SK-N-SH (cell line): ENCODE measurements around the gene DPF3. TPM values are rescaled to one million over a fixed set of nuclear protein-coding genes. Genes with fewer than 3 reads are reported as not detected.

Source experiments
- CTCF ChIA-PET: fragments of 300-600, 350-600 bp; formaldehyde crosslinking; extraction: SDS; loops from one replicate; lab custom pipeline; 2021; lab: Yijun Ruan, JAX
- POLR2A ChIA-PET: fragments of 350-600 bp; sonication (Branson Sonifier 250); formaldehyde crosslinking; extraction: SDS; loops from one replicate; lab custom pipeline; 2020; ENCODE audit warnings: antibody characterized with exemption, inconsistent platforms; lab: Yijun Ruan, JAX
- DNase-seq: peaks from one replicate; pipeline ENCODE4 v3.0.0; 2012
- H2AFZ ChIP-seq: fragments of 200-600 bp; sonication (generic); 2 replicates; pipeline ENCODE4 v1.8.1; 2016; ENCODE audit warnings: antibody characterized with exemption, mild to moderate bottlenecking, low read depth
- H3F3A ChIP-seq: fragments of 200-600 bp; sonication (generic); replicated peaks from 2 replicates; pipeline ENCODE3; 2016; ENCODE audit warnings: antibody characterized with exemption, mild to moderate bottlenecking; ENCODE audit not compliant: insufficient read depth
- H3K27ac ChIP-seq, 2 experiments: fragments of 200-500 bp in 1 of 2; fragments of 200-600 bp in 1 of 2; sonication (Bioruptor generic) in 1 of 2; sonication (generic), shearing (Covaris generic) in 1 of 2; 2 replicates each; pipeline versions ENCODE4 v1.5.1 to v1.6.1; 2014 to 2016; ENCODE audit warnings: low read depth in 2 of 2, inconsistent platforms in 1 of 2, low read length in 1 of 2, mild to moderate bottlenecking in 1 of 2, mixed read lengths in 1 of 2
- H3K27me3 ChIP-seq: fragments of 200-600 bp; sonication (generic), shearing (Covaris generic); 2 replicates; pipeline ENCODE4 v1.6.1; 2016; ENCODE audit warnings: mixed run types; ENCODE audit not compliant: insufficient read depth
- H3K36me3 ChIP-seq, 2 experiments: fragments of 200-500 bp in 1 of 2; fragments of 200-600 bp in 1 of 2; sonication (Bioruptor generic) in 1 of 2; sonication (generic) in 1 of 2; replicated peaks in 1 of 2; 2 replicates each; pipeline versions ENCODE3 to v1.5.1; 2014 to 2016; ENCODE audit warnings: low read length in 1 of 2, mild to moderate bottlenecking in 1 of 2; ENCODE audit not compliant: insufficient read depth in 2 of 2, control insufficient read depth in 1 of 2
- H3K4me1 ChIP-seq, 2 experiments: fragments of 200-500 bp in 1 of 2; fragments of 200-600 bp in 1 of 2; sonication (Bioruptor generic) in 1 of 2; sonication (generic), shearing (Covaris generic) in 1 of 2; 2 replicates each; pipeline versions ENCODE4 v1.5.1 to v1.6.1; 2014 to 2016; ENCODE audit warnings: low read depth in 1 of 2, low read length in 1 of 2, mixed run types in 1 of 2; ENCODE audit not compliant: insufficient read depth in 2 of 2, control insufficient read depth in 1 of 2
- H3K4me2 ChIP-seq: fragments of 200-600 bp; sonication (generic), shearing (Covaris generic); 2 replicates; pipeline ENCODE4 v1.6.1; 2017; ENCODE audit warnings: mixed run types
- H3K4me3 ChIP-seq, 2 experiments: fragments of 200-500 bp in 1 of 2; fragments of 200-600 bp in 1 of 2; sonication (Bioruptor generic) in 1 of 2; sonication (generic), shearing (Covaris generic) in 1 of 2; 2 replicates each; pipeline versions ENCODE4 v1.5.1 to v1.8.1; 2014 to 2016; ENCODE audit warnings: low read depth in 2 of 2, inconsistent platforms in 1 of 2, low read length in 1 of 2, mild to moderate bottlenecking in 1 of 2, mixed read lengths in 1 of 2, moderate library complexity in 1 of 2
- H3K79me2 ChIP-seq: fragments of 200-600 bp; sonication (generic); 2 replicates; pipeline ENCODE4 v1.8.1; 2017; ENCODE audit warnings: mild to moderate bottlenecking; ENCODE audit not compliant: insufficient read depth
- H3K9ac ChIP-seq: fragments of 200-600 bp; sonication (generic); 2 replicates; pipeline ENCODE4 v1.6.1; 2017; ENCODE audit warnings: mixed run types
- H3K9me2 ChIP-seq: fragments of 200-600 bp; sonication (generic); 2 replicates; pipeline ENCODE4 v1.6.1; 2017; ENCODE audit warnings: mixed run types
- H3K9me3 ChIP-seq: fragments of 200-600 bp; sonication (generic); 2 replicates; pipeline ENCODE4 v1.6.1; 2017; ENCODE audit warnings: mixed run types, mild to moderate bottlenecking, moderate library complexity
- H4K20me1 ChIP-seq: fragments of 200-600 bp; sonication (generic); 2 replicates; pipeline ENCODE4 v1.6.1; 2017; ENCODE audit warnings: mild to moderate bottlenecking, mixed run types; ENCODE audit not compliant: insufficient read depth
- CHD2 ChIP-seq: fragments of 150-350 bp; IDR thresholded peaks from 2 replicates; pipeline ENCODE4 v1.6.1; 2018; ENCODE audit warnings: low read length; ENCODE audit not compliant: partially characterized antibody
- CTCF ChIP-seq: fragments of 200-600 bp; sonication (generic); IDR thresholded peaks from 2 replicates; pipeline ENCODE4 v1.6.1; 2017; ENCODE audit warnings: antibody characterized with exemption, mild to moderate bottlenecking, moderate library complexity
- ELF1 ChIP-seq: IDR thresholded peaks from 2 replicates; pipeline ENCODE4 v1.4.0; 2012
- EP300 ChIP-seq, 2 experiments: IDR thresholded peaks; 2 replicates each; pipeline versions ENCODE4 v1.4.0 to v1.6.1; 2012; ENCODE audit warnings: borderline replicate concordance in 1 of 2, low read depth in 1 of 2, low read length in 1 of 2
- FOSL2 ChIP-seq: IDR thresholded peaks from 2 replicates; pipeline ENCODE4 v1.4.0; 2012; ENCODE audit warnings: low read depth, mild to moderate bottlenecking, moderate library complexity, borderline replicate concordance
- FOXM1 ChIP-seq: IDR thresholded peaks from 2 replicates; pipeline ENCODE4 v1.4.0; 2012; ENCODE audit warnings: low read depth, mild to moderate bottlenecking
- GABPA ChIP-seq: IDR thresholded peaks from 2 replicates; pipeline ENCODE4 v1.4.0; 2012; ENCODE audit warnings: low read depth, mild to moderate bottlenecking
- GATA2 ChIP-seq: sonication (generic); formaldehyde crosslinking; IDR thresholded peaks from 2 replicates; pipeline ENCODE4 v1.5.0; 2020; ENCODE audit warnings: mild to moderate bottlenecking, missing genetic modification reagents
- JUND ChIP-seq: IDR thresholded peaks from 2 replicates; pipeline ENCODE4 v1.4.0; 2012
- MEF2A ChIP-seq: IDR thresholded peaks from 2 replicates; pipeline ENCODE4 v1.4.0; 2012; ENCODE audit warnings: low read depth, borderline replicate concordance
- MXI1 ChIP-seq: IDR thresholded peaks from 2 replicates; pipeline ENCODE4 v1.6.1; 2012; ENCODE audit warnings: mild to moderate bottlenecking, low read depth, low read length, improper control_type of control experiment
- NRF1 ChIP-seq: IDR thresholded peaks from 2 replicates; pipeline ENCODE4 v1.6.1; 2012; ENCODE audit warnings: low read depth, mild to moderate bottlenecking, low read length
- RCOR1 ChIP-seq: fragments of 150-350 bp; IDR thresholded peaks from 2 replicates; pipeline ENCODE4 v1.6.1; 2017; ENCODE audit warnings: antibody characterized with exemption, low read length
- SIN3A ChIP-seq: IDR thresholded peaks from 2 replicates; pipeline ENCODE4 v1.6.1; 2012; ENCODE audit warnings: low read depth, mild to moderate bottlenecking, low read length, moderate library complexity, borderline replicate concordance
- SMC3 ChIP-seq: IDR thresholded peaks from 2 replicates; pipeline ENCODE4 v1.6.1; 2012; ENCODE audit warnings: low read depth, low read length, improper control_type of control experiment
- TAF1 ChIP-seq: IDR thresholded peaks from 2 replicates; pipeline ENCODE4 v1.6.1; 2012; ENCODE audit warnings: low read depth, mild to moderate bottlenecking, low read length, moderate library complexity, borderline replicate concordance
- YY1 ChIP-seq: IDR thresholded peaks from 2 replicates; pipeline ENCODE4 v1.4.0; 2012; ENCODE audit warnings: low read depth, mild to moderate bottlenecking
- WGBS: methylation state at CpG from one replicate; pipeline ENCODE4 v1.1.6; 2017; ENCODE audit warnings: low lambda C conversion rate; 5-methylcytosine and 5-hydroxymethylcytosine counted together
- polyA plus RNA-seq, 3 experiments: library from polyadenylated mRNA; depleted of rRNA; stranded (reverse); fragments of >200 nt; gene quantifications; 2 replicates each; pipeline ENCODE4 v1.2.3, GENCODE V29; 2012
- TF ChIP-seq, protein P1 (sequence below): IDR thresholded peaks from 2 replicates; pipeline ENCODE4 v1.4.0; 2012; ENCODE audit warnings: low read depth
- TF ChIP-seq, protein P2 (sequence below): IDR thresholded peaks from 2 replicates; pipeline ENCODE4 v1.4.0; 2012; ENCODE audit warnings: low read depth, borderline replicate concordance
- TF ChIP-seq, protein P3 (sequence below): fragments of 150-350 bp; IDR thresholded peaks from 2 replicates; pipeline ENCODE4 v1.6.1; 2017; ENCODE audit warnings: antibody characterized with exemption, low read length, low read depth, borderline replicate concordance
- TF ChIP-seq, protein P4 (sequence below): IDR thresholded peaks from 2 replicates; pipeline ENCODE4; 2012
- TF ChIP-seq, protein P5 (sequence below): IDR thresholded peaks from 2 replicates; pipeline ENCODE4 v1.4.0; 2012; ENCODE audit warnings: low read depth, borderline replicate concordance

The DPF3 gene
- polyA plus RNA-seq, 1 of the 3 experiments (the other 2 are of a cell fraction), result 2.8 TPM

DNA sequence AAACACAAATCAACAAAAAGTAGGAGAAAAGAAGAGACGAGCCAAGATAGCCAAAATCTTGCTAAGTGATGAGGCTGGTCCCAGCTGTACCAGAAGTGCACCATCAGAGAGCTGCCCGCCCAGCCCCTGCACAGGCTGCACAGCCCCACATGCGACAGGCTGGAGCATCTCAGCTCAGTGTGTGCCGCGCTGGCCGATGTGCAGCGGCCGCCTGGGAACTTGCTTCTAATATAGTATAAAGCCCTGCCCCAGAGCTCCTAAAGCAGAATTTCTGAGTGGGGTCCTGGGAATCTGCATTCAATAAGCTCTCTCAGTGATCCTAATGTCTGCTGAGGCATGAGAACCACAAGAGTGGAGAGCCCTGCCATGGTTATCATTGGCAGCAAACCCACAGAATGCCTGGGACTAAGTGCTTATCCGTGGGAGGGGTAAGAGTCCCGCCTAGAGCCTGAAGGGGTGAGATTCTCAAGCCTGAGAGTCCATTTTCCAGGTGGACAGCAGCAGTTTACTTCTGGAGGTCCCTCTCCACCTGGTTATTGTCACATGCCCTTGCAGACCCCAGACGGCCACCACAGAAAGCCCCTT lies 171.6 kb downstream of the DPF3 start:
- no peaks in the 10 kb centered on the region for H3F3A ChIP-seq
- H4K20me1 ChIP-seq, result no peaks in the 10 kb centered on the region
- no peak overlapping the region for H3K4me3 ChIP-seq
- no peaks in the 10 kb centered on the region for H3K9me2 ChIP-seq
- H3K79me2 ChIP-seq, result no peaks in the 10 kb centered on the region
- WGBS, result 62% methylated on average over 4 of the region's 11 CpGs
- ChIA-PET POLR2A (no interaction called here), CTCF (interaction anchor here (0.7 to 1.1 kb wide), 2 partner anchors 9 to 182 kb away, joined by 3 read pairs; no protein-coding TSS in a partner anchor)
- H3K27me3 ChIP-seq, result no peaks in the 10 kb centered on the region
- H2AFZ ChIP-seq, result no peak overlapping the region
- no peak overlapping the region for H3K9ac ChIP-seq
- TF ChIP-seq MXI1, result no peak
- no peak for TF ChIP-seq GABPA
- TF ChIP-seq CTCF, result no peak
- TF ChIP-seq, protein P1, sequence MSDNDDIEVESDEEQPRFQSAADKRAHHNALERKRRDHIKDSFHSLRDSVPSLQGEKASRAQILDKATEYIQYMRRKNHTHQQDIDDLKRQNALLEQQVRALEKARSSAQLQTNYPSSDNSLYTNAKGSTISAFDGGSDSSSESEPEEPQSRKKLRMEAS, result no peak
- TF ChIP-seq, protein P2, sequence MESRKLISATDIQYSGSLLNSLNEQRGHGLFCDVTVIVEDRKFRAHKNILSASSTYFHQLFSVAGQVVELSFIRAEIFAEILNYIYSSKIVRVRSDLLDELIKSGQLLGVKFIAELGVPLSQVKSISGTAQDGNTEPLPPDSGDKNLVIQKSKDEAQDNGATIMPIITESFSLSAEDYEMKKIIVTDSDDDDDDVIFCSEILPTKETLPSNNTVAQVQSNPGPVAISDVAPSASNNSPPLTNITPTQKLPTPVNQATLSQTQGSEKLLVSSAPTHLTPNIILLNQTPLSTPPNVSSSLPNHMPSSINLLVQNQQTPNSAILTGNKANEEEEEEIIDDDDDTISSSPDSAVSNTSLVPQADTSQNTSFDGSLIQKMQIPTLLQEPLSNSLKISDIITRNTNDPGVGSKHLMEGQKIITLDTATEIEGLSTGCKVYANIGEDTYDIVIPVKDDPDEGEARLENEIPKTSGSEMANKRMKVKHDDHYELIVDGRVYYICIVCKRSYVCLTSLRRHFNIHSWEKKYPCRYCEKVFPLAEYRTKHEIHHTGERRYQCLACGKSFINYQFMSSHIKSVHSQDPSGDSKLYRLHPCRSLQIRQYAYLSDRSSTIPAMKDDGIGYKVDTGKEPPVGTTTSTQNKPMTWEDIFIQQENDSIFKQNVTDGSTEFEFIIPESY, result no peak
- no peak for TF ChIP-seq ELF1
- TF ChIP-seq RCOR1, result no peak
- no peak for TF ChIP-seq FOXM1
- TF ChIP-seq, all 33 proteins: peak for 0
- peaks cover 0 to 2% of the 10 kb centered on the region in 2 experiments; a peak in 2 of 4 replicates for H3K4me1 ChIP-seq
- H3K4me2 ChIP-seq, result no peak overlapping the region
- no peak overlapping the region for H3K27ac ChIP-seq
- no peaks in the 10 kb centered on the region for H3K9me3 ChIP-seq
- no peak for DNase-seq
- H3K36me3 ChIP-seq, result no peaks in the 10 kb centered on the region

- ChIA-PET CTCF (no interaction called here), POLR2A (no interaction called here)
- H3K79me2 ChIP-seq, result no peaks in the 10 kb centered on the region
- H2AFZ ChIP-seq, result no peak overlapping the region
- no peaks in the 10 kb centered on the region for H3K9me2 ChIP-seq
- no peaks in the 10 kb centered on the region for H4K20me1 ChIP-seq
- no peak overlapping the region for H3K4me3 ChIP-seq
- no peaks in the 10 kb centered on the region for H3F3A ChIP-seq
- TF ChIP-seq, protein P3, sequence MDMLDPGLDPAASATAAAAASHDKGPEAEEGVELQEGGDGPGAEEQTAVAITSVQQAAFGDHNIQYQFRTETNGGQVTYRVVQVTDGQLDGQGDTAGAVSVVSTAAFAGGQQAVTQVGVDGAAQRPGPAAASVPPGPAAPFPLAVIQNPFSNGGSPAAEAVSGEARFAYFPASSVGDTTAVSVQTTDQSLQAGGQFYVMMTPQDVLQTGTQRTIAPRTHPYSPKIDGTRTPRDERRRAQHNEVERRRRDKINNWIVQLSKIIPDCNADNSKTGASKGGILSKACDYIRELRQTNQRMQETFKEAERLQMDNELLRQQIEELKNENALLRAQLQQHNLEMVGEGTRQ, result no peak
- TF ChIP-seq ELF1 (no peak), FOSL2 (no peak), TAF1 (no peak), CHD2 (no peak), SMC3 (no peak), YY1 (no peak), MEF2A (no peak), FOXM1 (no peak), GATA2 (CRISPR knock-in tag) (no peak), NRF1 (no peak), JUND (no peak), EP300 (IDR thresholded peaks at IDR 0.05; ENCODE audit: borderline replicate concordance in 1 of 2, low read depth in 1 of 2, low read length in 1 of 2) (no peak), SIN3A (no peak), RCOR1 (no peak), GABPA (no peak)
- TF ChIP-seq, protein P4, sequence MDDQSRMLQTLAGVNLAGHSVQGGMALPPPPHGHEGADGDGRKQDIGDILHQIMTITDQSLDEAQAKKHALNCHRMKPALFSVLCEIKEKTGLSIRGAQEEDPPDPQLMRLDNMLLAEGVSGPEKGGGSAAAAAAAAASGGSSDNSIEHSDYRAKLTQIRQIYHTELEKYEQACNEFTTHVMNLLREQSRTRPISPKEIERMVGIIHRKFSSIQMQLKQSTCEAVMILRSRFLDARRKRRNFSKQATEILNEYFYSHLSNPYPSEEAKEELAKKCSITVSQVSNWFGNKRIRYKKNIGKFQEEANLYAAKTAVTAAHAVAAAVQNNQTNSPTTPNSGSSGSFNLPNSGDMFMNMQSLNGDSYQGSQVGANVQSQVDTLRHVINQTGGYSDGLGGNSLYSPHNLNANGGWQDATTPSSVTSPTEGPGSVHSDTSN, result no peak
- TF ChIP-seq, protein P5, sequence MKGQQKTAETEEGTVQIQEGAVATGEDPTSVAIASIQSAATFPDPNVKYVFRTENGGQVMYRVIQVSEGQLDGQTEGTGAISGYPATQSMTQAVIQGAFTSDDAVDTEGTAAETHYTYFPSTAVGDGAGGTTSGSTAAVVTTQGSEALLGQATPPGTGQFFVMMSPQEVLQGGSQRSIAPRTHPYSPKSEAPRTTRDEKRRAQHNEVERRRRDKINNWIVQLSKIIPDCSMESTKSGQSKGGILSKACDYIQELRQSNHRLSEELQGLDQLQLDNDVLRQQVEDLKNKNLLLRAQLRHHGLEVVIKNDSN, result no peak
- no peaks in the 10 kb centered on the region for H3K36me3 ChIP-seq
- H3K9me3 ChIP-seq, result no peaks in the 10 kb centered on the region
- H3K4me2 ChIP-seq, result no peak overlapping the region
- peaks cover 0 to 2% of the 10 kb centered on the region in 2 experiments; a peak in 2 of 4 replicates for H3K4me1 ChIP-seq
- no peak overlapping the region for H3K27ac ChIP-seq
- H3K9ac ChIP-seq, result no peak overlapping the region
- H3K27me3 ChIP-seq, result no peaks in the 10 kb centered on the region
- no peak for DNase-seq
These were observed 172.8 kb downstream of the DPF3 start for GRCh38 chr14:72721083-72721482.
